AG04450 (cell line): Measurements from ENCODE around the gene CCNL2. TPM values are rescaled to one million over a fixed set of nuclear protein-coding genes. Genes with fewer than 3 reads are reported as not detected.
A peak's percentile ranks its signal among the peaks of the same experiment; 100 is the strongest.
"Not testable (repeated sequence)": the region's sequence is repeated elsewhere in the genome, so short reads cannot be mapped to it uniquely, and the experiment has no call there.

ENCODE experiments used
- CTCF ChIA-PET: fragments of 300-600, 350-600 bp; formaldehyde crosslinking; extraction: SDS; loops from one replicate; lab custom pipeline; 2022; ENCODE audit warnings: antibody characterized with exemption, inconsistent platforms; lab: Charles Lee
- POLR2A ChIA-PET: fragments of 350-600 bp; formaldehyde crosslinking; extraction: SDS; loops from one replicate; lab custom pipeline; 2021; ENCODE audit warnings: antibody characterized with exemption, inconsistent platforms; lab: Yijun Ruan, JAX
- DNase-seq: peaks from one replicate; pipeline ENCODE4 v3.0.0-alpha.2; 2011; ENCODE audit warnings: low read depth, low spot score
- H3K27ac ChIP-seq: one replicate; pipeline ENCODE4 v1.5.1; 2012; ENCODE audit warnings: low read depth, low read length, control low read depth
- H3K27me3 ChIP-seq: one replicate; pipeline ENCODE4 v1.6.0; 2012; ENCODE audit warnings: low read length; ENCODE audit not compliant: control insufficient read depth, insufficient read depth
- H3K4me3 ChIP-seq: 2 replicates; pipeline ENCODE4 v1.5.1; 2011; ENCODE audit warnings: mild to moderate bottlenecking, low read depth, low read length, control low read depth
- H3K9me3 ChIP-seq: 2 replicates; pipeline ENCODE4 v1.5.1; 2012; ENCODE audit warnings: low read length; ENCODE audit not compliant: control insufficient read depth, insufficient read depth
- polyA minus RNA-seq: library from RNA; depleted of rRNA, polyadenylated mRNA; stranded (reverse); fragments of >200 nt; gene quantifications from 2 replicates; pipeline ENCODE4 v1.2.3, GENCODE V29; 2011; rRNA and poly(A)+ RNA removed
- polyA plus RNA-seq: library from polyadenylated mRNA; depleted of rRNA; stranded (reverse); fragments of >200 nt; gene quantifications from 2 replicates; pipeline ENCODE4 v1.2.3, GENCODE V29; 2011; rRNA removed
- TF ChIP-seq, protein P1 (sequence below): IDR thresholded peaks from 2 replicates; pipeline ENCODE4 v1.5.1; 2011; ENCODE audit warnings: low read depth, low read length, control low read depth, inconsistent platforms

Gene CCNL2
- polyA plus RNA-seq: 169 and 181 TPM in 2 replicates
- polyA minus RNA-seq: 49.4 and 57.8 TPM in 2 replicates

DNA sequence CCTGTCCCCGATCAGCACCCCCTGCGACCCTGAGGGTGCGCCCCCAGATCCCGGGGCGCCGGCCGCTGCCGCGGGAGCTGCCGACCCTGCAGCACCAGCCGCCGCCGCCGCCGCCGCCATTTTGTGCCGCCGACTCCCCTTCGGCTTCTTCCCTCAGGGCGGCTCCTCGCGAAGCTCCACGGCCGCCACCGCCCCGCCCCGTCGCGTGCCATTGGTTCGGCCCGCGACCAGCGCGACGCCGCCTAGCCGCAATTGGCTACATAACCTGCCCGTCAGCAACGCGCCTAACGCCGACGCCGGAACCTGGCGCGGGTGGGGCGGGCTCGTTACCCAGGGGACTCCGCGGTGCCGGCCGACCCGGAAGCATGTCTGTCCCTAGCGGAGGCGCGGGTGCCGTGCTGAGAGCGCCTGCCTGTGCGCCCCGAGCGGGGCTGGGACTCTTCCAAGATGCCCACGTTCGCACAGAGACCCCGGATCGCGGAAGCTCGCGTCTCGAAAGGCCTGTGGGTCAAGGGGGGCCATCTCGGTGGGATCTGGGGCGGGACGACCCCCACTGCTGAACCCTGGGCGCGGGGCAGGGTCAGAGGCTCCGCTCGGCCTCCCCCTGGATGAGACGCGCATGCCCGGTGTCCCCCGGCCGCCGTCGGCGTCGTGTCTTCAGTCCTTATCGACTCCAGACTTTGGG lies at the start of gene CCNL2:
Gene CCNL2, minus strand, starts transcription at position 149 of the 685 bp plus-strand sequence. Its CDS starts 29 bp downstream, at position 120.
- TF ChIP-seq, protein P1, sequence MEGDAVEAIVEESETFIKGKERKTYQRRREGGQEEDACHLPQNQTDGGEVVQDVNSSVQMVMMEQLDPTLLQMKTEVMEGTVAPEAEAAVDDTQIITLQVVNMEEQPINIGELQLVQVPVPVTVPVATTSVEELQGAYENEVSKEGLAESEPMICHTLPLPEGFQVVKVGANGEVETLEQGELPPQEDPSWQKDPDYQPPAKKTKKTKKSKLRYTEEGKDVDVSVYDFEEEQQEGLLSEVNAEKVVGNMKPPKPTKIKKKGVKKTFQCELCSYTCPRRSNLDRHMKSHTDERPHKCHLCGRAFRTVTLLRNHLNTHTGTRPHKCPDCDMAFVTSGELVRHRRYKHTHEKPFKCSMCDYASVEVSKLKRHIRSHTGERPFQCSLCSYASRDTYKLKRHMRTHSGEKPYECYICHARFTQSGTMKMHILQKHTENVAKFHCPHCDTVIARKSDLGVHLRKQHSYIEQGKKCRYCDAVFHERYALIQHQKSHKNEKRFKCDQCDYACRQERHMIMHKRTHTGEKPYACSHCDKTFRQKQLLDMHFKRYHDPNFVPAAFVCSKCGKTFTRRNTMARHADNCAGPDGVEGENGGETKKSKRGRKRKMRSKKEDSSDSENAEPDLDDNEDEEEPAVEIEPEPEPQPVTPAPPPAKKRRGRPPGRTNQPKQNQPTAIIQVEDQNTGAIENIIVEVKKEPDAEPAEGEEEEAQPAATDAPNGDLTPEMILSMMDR: peak; percentile 64
- H3K27me3 ChIP-seq: no peaks in the 10 kb centered on the region
- POLR2A ChIA-PET: interaction anchor here (0.5 to 2.1 kb wide), 10 partner anchors 8 to 112 kb away, joined by 3 to 15 read pairs (median 3); partner anchors contain the start of genes ATAD3A, AURKAIP1 and MRPL20
- CTCF ChIA-PET: interaction anchor here (0.5 to 1.2 kb wide), 4 partner anchors 12 to 484 kb away, joined by 3 to 6 read pairs (median 4); no protein-coding TSS in a partner anchor
- peak within 1 kb of the TSS; percentile 98 for H3K4me3 ChIP-seq
- peak within 1 kb of the TSS; percentile 65 for H3K27ac ChIP-seq
- peak; percentile 97 for DNase-seq
- H3K9me3 ChIP-seq: no peaks in the 10 kb centered on the region; the same call in 1 of the 2 replicates

DNA sequence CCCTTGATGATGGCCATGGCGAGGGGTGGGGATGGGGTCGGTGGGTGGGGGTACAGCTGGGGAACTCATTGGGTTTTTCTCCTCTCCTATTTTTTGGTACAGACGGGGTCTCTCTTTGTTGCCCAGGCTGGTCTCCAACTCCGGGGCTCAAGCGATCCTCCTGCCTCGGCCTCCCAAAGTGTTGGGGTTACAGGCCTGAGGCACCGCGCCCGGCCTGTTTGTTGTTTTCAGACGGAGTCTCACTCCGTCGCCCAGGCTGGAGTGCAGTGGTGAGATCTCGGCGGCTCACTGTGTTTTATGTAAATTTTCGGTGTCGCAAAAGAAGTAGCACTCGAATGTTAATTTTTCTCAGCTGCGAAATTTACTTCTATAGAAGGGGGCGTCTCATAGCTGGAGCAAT lies 47.5 kb upstream of the CCNL2 start:
- CTCF ChIA-PET: not testable (repeated sequence)

DNA sequence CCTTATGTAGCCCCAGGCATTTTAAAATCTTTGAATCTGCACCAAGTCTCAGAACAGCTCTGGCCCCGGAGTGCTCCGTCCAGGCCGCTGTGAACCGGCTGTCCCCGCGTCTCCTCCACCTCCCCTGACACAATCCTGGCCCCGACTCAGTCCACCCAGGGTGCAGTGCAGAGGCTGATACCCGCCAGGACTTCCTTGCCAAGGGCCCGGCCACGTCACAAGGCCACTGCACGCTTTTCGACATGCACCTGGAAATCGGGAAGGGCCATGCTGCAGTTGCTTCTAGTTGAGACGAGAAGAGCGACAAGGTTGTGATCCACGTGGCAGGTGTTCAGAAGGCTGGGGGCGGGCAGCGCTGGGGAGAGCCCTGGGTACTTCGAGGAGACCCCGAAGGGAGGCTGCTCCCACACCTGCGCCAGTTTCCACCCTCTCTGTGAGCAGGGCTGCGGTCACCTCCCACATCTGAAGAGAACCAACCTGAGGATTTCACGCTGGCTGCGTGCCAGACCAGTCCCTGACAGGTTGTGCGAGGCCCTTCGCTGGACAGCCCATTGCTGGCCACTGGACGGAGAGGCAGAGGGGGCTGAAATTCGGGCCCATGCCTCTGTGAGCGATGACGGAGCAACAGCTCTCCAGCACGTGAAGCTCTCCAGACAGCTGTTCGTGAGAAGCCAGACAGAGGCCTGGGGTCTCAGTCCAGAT lies 43.1 kb upstream of the CCNL2 start:
- TF ChIP-seq, protein P1: no peak
- ChIA-PET POLR2A (interaction anchor here (0.6 to 1.5 kb wide), 2 partner anchors 35 to 72 kb away, joined by 3 read pairs; no protein-coding TSS in a partner anchor), CTCF (interaction anchor here (0.6 to 2.4 kb wide), 7 partner anchors 7 to 67 kb away, joined by 3 to 13 read pairs (median 4); partner anchors contain the start of genes ATAD3C, AURKAIP1 and CCNL2)
- H3K9me3 ChIP-seq: no peaks in the 10 kb centered on the region; the same call in 1 of the 2 replicates
- H3K27ac ChIP-seq: no peak overlapping the region
- H3K4me3 ChIP-seq: no peak overlapping the region
- no peaks in the 10 kb centered on the region for H3K27me3 ChIP-seq
- no peak for DNase-seq

More for the DNA sequence above, 47.5 kb upstream of the CCNL2 start:
- DNase-seq, POLR2A ChIA-PET, H3K27ac ChIP-seq, H3K4me3 ChIP-seq, H3K27me3 ChIP-seq, H3K9me3 ChIP-seq: not testable (repeated sequence)

DNA sequence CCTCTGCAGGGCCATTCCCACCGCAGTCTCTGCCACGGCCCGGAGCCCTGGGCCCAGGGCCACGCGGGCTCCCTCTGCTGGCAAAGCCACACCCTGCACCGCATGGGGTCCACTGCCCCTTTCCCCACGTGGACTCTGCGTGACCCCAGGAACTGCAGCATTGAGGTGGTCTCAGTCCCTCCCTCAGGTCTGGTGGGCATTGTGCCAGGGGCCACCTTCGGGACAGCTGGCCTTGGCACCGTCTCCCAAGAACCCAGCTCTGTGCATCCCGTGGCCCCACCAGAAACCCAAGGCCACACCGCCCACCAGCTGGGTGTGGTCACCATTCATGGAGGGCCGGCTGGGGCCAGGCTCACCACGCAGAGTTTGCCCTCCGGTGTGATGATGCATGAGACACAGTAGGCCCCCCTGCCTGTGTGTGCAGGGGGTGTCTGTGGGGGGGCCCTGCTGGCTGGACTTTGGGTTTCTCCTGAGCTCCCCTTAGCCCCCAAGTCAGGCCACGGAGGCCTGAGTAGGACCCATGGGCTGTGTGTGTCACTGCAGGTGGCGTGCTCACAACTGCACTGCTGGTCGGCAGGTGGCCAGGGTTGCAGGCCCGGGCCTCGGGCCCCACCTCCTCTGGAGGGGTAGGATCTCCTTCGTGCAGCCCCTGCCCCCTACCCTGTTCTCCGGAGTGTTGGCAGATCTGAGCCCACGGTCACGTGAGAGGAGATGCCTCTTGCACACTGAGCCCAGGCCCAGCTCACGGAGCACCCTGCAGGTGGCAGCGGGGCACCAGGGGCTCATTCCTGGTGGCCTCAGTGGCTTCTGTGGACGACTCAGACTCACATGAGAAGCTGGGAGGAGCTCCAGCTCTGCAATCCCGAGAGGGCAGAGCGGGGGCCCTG lies 42.1 kb upstream of the CCNL2 start:
- H3K9me3 ChIP-seq: no peaks in the 10 kb centered on the region; the same call in 1 of the 2 replicates
- TF ChIP-seq, protein P1: peak; percentile 83
- no peak overlapping the region for H3K27ac ChIP-seq
- ChIA-PET POLR2A (interaction anchor here (0.6 to 1.5 kb wide), 5 partner anchors 11 to 71 kb away, joined by 3 read pairs; partner anchors contain the start of gene CCNL2), CTCF (interaction anchor here (0.6 to 2.4 kb wide), 10 partner anchors 8 to 66 kb away, joined by 3 to 13 read pairs (median 4); partner anchors contain the start of genes ATAD3C, AURKAIP1 and CCNL2)
- no peaks in the 10 kb centered on the region for H3K27me3 ChIP-seq
- no peak overlapping the region for H3K4me3 ChIP-seq
- no peak for DNase-seq
